BLaER1 treated with 17β-estradiol and CSF1 and Interleukin-3, amounts not matched to agents 10 nM and 100 nM (cell line): ENCODE data around the gene CCDC85A.

Source experiments
- H3K27ac ChIP-seq, 11 experiments: shearing (Covaris generic); formaldehyde crosslinking; 2 replicates each; pipeline ENCODE4 v1.8.1; 2022
- H3K27me3 ChIP-seq, 11 experiments: shearing (Covaris generic); formaldehyde crosslinking; 2 replicates each; pipeline ENCODE4 v1.8.1; 2022
- H3K36me3 ChIP-seq, 11 experiments: shearing (Covaris generic); formaldehyde crosslinking; 2 replicates each; pipeline ENCODE4 v1.8.1; 2022
- H3K4me1 ChIP-seq, 10 experiments: shearing (Covaris generic); formaldehyde crosslinking; 2 replicates each; pipeline ENCODE4 v1.8.1; 2022
- H3K4me2 ChIP-seq, 11 experiments: shearing (Covaris generic); formaldehyde crosslinking; 2 replicates each; pipeline ENCODE4 v1.8.1; 2022
- H3K4me3 ChIP-seq, 10 experiments: shearing (Covaris generic); formaldehyde crosslinking; 2 replicates each; pipeline ENCODE4 v1.8.1; 2022
- H3K9ac ChIP-seq, 11 experiments: shearing (Covaris generic); formaldehyde crosslinking; 2 replicates each; pipeline ENCODE4 v1.8.1; 2022
- H3K9me3 ChIP-seq, 11 experiments: shearing (Covaris generic); formaldehyde crosslinking; replicated peaks in 1 of 11; 2 replicates each; pipeline ENCODE4 v1.8.1; 2022
- H4K20me1 ChIP-seq, 11 experiments: shearing (Covaris generic); formaldehyde crosslinking; 2 replicates each; pipeline ENCODE4 v1.8.1; 2022
- Cebpa-rat ChIP-seq, 11 experiments: shearing (Covaris generic); IDR thresholded peaks; 2 replicates each; pipeline ENCODE4 v1.8.1; 2022

The CCDC85A gene

DNA sequence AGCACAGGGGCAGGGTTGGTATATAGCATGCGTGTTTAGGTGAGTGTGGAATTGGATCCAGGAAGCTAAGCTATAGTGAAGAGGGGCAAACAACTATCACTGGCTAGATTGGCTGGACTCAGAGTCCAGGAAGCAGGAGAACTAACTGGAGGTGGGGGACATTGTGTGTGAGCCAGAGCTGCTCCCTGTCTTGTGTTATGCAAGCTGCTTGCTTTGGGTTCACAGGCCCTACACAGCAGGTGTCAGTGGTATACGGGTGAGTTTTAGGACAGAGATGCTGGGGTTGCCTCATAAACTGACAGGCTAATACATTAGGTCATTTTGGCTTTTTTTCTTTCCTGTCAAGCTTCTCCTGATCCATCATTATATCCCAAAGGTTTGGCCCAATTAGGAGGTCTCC lies 87.5 kb downstream of the CCDC85A start:
- 0 out of 20 replicates have a peak, but pooled peaks cover 0 to under 1% (median 0%) of the 10 kb centered on the region in 10 experiments for H3K4me1 ChIP-seq
- no peaks in the 10 kb centered on the region for H3K9me3 ChIP-seq
- H4K20me1 ChIP-seq: no peaks in the 10 kb centered on the region; a peak in 1 of 22 replicates
- no peak for TF ChIP-seq Cebpa-rat (IDR thresholded peaks at IDR 0.05)
- no peak overlapping the region for H3K9ac ChIP-seq
- H3K27ac ChIP-seq: no peak overlapping the region
- no peaks in the 10 kb centered on the region for H3K27me3 ChIP-seq
- no peak overlapping the region for H3K4me3 ChIP-seq
- H3K36me3 ChIP-seq: no peaks in the 10 kb centered on the region
- H3K4me2 ChIP-seq: no peak overlapping the region

DNA sequence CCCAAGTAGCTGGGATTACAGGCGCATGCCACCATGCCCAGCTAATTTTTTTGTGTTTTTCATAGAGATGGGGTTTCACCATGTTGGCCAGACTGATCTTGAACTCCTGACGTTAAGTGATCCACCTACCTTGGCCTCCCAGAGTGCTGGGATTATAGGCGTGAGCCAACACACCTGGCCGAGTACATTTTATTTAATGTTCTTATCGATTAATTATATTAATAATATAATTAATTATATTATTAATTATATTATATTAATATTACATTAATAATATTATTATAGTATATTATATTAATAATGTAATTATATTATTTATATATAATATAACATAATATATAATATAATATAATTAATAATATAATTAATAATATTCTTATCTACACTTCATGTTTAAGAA lies 101.4 kb downstream of the CCDC85A start:
- H4K20me1 ChIP-seq: no peaks in the 10 kb centered on the region

DNA sequence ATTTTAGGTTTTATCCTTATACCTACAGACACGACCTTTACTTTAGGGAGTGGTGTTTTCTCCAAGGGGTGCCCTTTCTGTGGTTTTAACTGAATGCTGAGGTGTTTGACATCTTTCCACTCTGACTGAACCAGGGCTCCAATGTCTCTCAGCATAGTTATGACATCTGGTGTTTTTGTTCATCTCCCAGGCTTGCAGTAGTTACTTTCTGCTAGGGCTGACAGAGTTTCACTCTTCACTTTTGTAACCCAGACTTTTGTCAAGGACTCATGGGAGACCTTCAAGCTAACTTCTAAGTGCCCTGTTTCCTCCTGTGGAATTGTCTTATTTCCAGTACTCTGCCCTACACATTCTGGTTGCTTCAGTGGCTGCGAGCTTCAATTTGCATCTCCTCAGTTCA lies 103.1 kb downstream of the CCDC85A start:
- Histone ChIP-seq H3K4me2 (no peak overlapping the region), H3K4me1 (no peaks in the 10 kb centered on the region), H4K20me1 (no peaks in the 10 kb centered on the region), H3K9me3 (no peaks in the 10 kb centered on the region), H3K27me3 (no peaks in the 10 kb centered on the region), H3K9ac (no peak overlapping the region), H3K27ac (no peak overlapping the region), H3K36me3 (no peaks in the 10 kb centered on the region), H3K4me3 (no peak overlapping the region)
- TF ChIP-seq Cebpa-rat (IDR thresholded peaks at IDR 0.05): no peak

More for the DNA sequence above, 101.4 kb downstream of the CCDC85A start:
- TF ChIP-seq Cebpa-rat (IDR thresholded peaks at IDR 0.05): no peak
- Histone ChIP-seq H3K4me3 (no peak overlapping the region), H3K27me3 (no peaks in the 10 kb centered on the region), H3K9ac (no peak overlapping the region), H3K27ac (no peak overlapping the region), H3K9me3 (no peaks in the 10 kb centered on the region), H3K36me3 (no peaks in the 10 kb centered on the region), H3K4me2 (no peak overlapping the region), H3K4me1 (no peaks in the 10 kb centered on the region)

DNA sequence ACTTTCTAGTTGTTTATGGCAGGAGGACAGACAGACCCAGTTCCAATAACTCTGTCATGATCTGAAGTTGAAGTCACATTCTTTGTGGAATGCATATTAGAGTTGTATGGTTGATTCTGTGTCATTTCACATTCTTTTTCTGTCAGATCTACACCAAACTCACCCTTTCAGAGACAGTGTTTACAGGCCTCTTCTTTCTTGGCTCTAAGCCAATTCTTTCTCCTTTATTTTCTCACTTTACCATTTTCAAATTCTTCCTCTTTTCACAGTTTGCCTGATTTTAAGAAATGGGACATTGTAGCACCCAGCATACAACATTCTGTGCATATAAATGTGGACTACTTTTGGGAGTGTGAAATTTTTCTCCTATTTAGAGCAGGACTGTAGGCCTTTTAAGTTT lies 103.7 kb downstream of the CCDC85A start:
- Histone ChIP-seq H3K27ac (no peak overlapping the region), H3K4me2 (no peak overlapping the region), H3K4me1 (no peaks in the 10 kb centered on the region), H3K36me3 (no peaks in the 10 kb centered on the region), H3K27me3 (no peaks in the 10 kb centered on the region), H3K9ac (no peak overlapping the region), H3K9me3 (no peaks in the 10 kb centered on the region), H3K4me3 (no peak overlapping the region), H4K20me1 (no peaks in the 10 kb centered on the region)
- TF ChIP-seq Cebpa-rat (IDR thresholded peaks at IDR 0.05): no peak

DNA sequence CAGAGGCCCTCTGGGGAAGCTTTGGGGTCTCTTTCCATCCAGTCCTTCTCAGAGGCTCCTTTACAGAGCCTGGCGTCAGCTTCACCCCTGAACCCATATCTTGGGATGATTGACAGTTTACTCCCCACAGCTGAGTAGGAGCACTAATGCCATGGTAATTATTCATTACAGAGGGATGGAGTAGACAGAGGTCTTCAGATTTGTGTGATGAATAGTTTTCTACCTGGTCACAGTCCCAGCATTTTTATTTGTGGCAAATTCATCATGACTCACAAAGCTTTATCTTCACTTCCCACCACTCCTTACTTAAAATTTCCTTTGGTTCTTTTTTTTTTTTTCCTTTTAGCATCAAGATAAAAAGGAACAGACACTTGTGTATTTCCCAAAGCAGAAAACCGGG lies 104.2 kb downstream of the CCDC85A start:
- Histone ChIP-seq H4K20me1 (no peaks in the 10 kb centered on the region), H3K27me3 (no peaks in the 10 kb centered on the region), H3K36me3 (no peaks in the 10 kb centered on the region), H3K4me3 (no peak overlapping the region), H3K4me2 (no peak overlapping the region), H3K9ac (no peak overlapping the region), H3K27ac (no peak overlapping the region), H3K9me3 (no peaks in the 10 kb centered on the region), H3K4me1 (no peaks in the 10 kb centered on the region)
- TF ChIP-seq Cebpa-rat (IDR thresholded peaks at IDR 0.05): no peak

DNA sequence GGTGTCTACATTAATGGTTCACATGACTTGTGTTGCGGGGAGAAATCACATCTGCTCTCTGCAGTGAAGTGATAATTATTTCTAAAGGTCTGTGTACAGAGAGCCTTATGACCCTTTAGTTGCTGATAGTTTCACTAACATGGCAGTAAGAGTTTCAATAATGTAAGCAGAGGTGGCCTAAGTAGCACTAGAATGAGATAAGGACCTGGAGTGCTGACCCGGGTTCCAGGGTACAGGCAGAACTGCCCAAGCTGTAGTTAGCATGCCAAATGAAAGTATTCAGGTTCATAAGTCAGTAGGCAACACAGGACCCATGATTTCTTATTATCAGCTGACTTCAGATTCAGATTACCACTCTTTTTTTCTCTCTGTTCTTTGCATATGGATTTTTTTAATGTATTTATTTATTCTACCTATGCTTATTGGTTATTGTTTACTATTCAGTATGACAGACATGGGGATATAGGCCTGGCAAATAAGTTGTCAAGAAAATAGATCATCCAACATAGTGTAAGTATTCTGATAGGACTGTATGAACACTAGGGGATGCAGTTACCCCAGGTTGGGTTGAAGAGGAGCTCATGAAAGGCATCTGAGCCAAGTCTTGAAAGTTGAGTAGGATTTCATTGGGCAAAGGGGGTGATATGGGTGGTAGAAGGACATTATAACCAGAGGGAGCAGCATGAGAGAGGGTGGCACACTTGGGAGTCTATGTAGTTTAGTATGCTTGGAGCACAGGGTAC lies 105.2 kb downstream of the CCDC85A start:
- H3K9me3 ChIP-seq: no peaks in the 10 kb centered on the region
- no peaks in the 10 kb centered on the region for H3K27me3 ChIP-seq
- H3K4me1 ChIP-seq: no peaks in the 10 kb centered on the region
- H3K36me3 ChIP-seq: no peaks in the 10 kb centered on the region
- no peak for TF ChIP-seq Cebpa-rat (IDR thresholded peaks at IDR 0.05)
- no peak overlapping the region for H3K4me2 ChIP-seq
- no peak overlapping the region for H3K4me3 ChIP-seq
- H3K9ac ChIP-seq: no peak overlapping the region
- no peak overlapping the region for H3K27ac ChIP-seq
- H4K20me1 ChIP-seq: no peaks in the 10 kb centered on the region

DNA sequence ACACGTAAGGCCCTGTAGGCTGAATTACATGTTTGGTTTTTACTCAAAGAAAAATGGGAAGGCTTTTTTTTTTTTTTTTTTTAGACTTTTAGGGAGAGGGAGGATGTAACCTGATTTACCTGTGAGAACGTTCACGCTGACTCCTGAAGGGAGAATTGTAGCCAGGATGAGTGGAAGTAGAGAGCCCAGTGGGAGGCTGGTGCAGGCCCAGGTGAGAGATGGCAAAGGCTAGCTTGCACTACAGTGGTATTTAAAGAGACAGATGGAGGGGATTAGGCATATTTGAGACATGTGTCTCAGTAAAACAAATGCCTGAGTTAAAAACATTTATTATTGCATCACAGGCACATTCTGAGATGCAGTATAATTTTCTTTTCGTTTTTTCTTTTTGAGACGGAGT lies 107.9 kb downstream of the CCDC85A start:
- no peak overlapping the region for H3K9ac ChIP-seq
- H3K4me3 ChIP-seq: no peak overlapping the region
- no peaks in the 10 kb centered on the region for H3K9me3 ChIP-seq
- H3K27ac ChIP-seq: no peak overlapping the region
- H4K20me1 ChIP-seq: no peaks in the 10 kb centered on the region
- H3K27me3 ChIP-seq: no peaks in the 10 kb centered on the region
- no peak for TF ChIP-seq Cebpa-rat (IDR thresholded peaks at IDR 0.05)
- no peak overlapping the region for H3K4me2 ChIP-seq
- no peaks in the 10 kb centered on the region for H3K36me3 ChIP-seq
- H3K4me1 ChIP-seq: no peaks in the 10 kb centered on the region

DNA sequence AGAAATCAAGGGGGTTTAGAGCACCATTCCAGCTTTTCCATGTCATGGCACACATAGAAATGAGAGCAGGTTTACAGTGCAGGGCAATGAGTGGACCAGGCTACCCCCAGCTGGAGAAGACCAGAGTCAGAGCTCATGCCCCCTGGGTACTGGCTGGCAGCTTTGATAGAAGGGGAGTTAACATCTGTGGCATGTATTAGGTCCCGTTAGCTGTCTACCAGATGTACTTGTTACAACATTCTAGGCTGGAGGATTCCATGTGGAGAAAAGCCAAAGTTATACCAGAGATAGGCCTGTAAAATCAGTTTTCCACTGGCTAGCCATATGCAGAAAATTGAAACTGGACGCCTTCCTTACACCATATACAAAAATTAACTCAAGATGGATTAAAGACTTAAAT lies 109.2 kb downstream of the CCDC85A start:
- H4K20me1 ChIP-seq: no peaks in the 10 kb centered on the region

DNA sequence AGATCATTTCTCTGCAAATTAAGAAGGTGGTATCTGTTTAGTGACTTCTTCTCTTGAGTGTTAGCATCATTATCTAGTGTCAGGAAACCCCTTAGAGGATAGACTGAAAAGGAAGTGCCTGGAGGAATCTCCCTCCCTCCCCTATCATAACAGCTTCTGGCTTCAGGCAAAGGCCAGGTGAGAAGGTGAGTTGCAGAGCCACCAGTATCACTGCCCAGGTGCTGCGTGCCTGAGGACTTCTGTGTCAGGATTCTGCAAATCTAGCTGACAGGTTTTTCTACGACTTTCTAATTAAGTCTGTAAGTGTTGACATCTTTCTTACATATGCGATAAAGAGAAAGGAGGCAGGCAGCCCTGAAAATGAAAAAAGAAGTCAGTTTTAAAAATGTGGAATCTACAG lies 111.9 kb downstream of the CCDC85A start:
- Histone ChIP-seq H3K4me1 (no peaks in the 10 kb centered on the region), H3K9ac (no peak overlapping the region), H3K4me3 (no peak overlapping the region), H3K27me3 (no peaks in the 10 kb centered on the region), H3K36me3 (no peaks in the 10 kb centered on the region), H3K4me2 (no peak overlapping the region), H3K27ac (no peak overlapping the region), H3K9me3 (no peaks in the 10 kb centered on the region), H4K20me1 (no peaks in the 10 kb centered on the region)
- no peak for TF ChIP-seq Cebpa-rat (IDR thresholded peaks at IDR 0.05)

More for the DNA sequence above, 109.2 kb downstream of the CCDC85A start:
- Histone ChIP-seq H3K36me3 (no peaks in the 10 kb centered on the region), H3K27me3 (no peaks in the 10 kb centered on the region), H3K4me1 (no peaks in the 10 kb centered on the region), H3K27ac (no peak overlapping the region), H3K4me2 (no peak overlapping the region), H3K4me3 (no peak overlapping the region), H3K9ac (no peak overlapping the region), H3K9me3 (no peaks in the 10 kb centered on the region)
- no peak for TF ChIP-seq Cebpa-rat (IDR thresholded peaks at IDR 0.05)

DNA sequence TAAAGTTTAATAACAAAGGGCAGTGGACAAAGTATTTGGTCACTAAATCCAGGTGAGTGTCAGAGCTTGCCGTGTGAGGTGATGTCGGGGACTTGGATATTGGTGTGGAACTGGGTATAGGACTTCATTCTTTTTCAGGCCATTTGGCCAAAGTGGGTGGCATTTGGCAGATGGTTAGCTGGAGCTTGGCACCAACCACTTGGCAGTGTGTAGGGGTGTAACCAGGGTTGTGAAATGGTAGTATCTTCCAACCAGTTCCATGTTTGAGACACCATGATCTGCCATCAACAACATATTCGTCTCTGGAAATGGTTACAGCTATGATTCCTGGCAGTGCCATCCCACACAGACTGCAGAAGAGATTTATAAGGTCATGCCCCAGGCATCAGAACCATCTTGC lies 113.9 kb downstream of the CCDC85A start:
- H3K9ac ChIP-seq: no peak overlapping the region
- no peaks in the 10 kb centered on the region for H3K27me3 ChIP-seq
- no peaks in the 10 kb centered on the region for H3K4me1 ChIP-seq
- H3K9me3 ChIP-seq: no peaks in the 10 kb centered on the region
- no peaks in the 10 kb centered on the region for H3K36me3 ChIP-seq
- H4K20me1 ChIP-seq: no peaks in the 10 kb centered on the region
- H3K27ac ChIP-seq: no peak overlapping the region
- no peak overlapping the region for H3K4me2 ChIP-seq
- H3K4me3 ChIP-seq: no peak overlapping the region
- no peak for TF ChIP-seq Cebpa-rat (IDR thresholded peaks at IDR 0.05)
